GM12891 (cell line): ENCODE data around the gene IGFL4. TPM values are rescaled to one million over a fixed set of nuclear protein-coding genes. Genes with fewer than 3 reads are reported as not detected.

ENCODE experiments used
- DNase-seq: peaks from one replicate; pipeline ENCODE4 v3.0.0; 2011; ENCODE audit warnings: low spot score; ENCODE audit not compliant: insufficient read length
- FAIRE-seq: peaks from 2 replicates; lab custom pipeline; 2011; peaks lifted over from hg19 to GRCh38; lab: Jason Lieb, UNC
- PAX5 ChIP-seq: IDR thresholded peaks from 2 replicates; pipeline ENCODE4 v1.6.1; 2011; ENCODE audit warnings: low read length, moderate library complexity, mild to moderate bottlenecking; ENCODE audit not compliant: insufficient read depth, severe bottlenecking
- POLR2A ChIP-seq: IDR thresholded peaks from 2 replicates; pipeline ENCODE4 v1.6.1; 2011; ENCODE audit warnings: low read depth, low read length, control low read depth
- POLR2AphosphoS5 ChIP-seq: IDR thresholded peaks from 2 replicates; pipeline ENCODE4 v1.6.1; 2011; ENCODE audit warnings: low read depth, low read length, control low read depth
- POU2F2 ChIP-seq: IDR thresholded peaks from 2 replicates; pipeline ENCODE4 v1.6.1; 2011; ENCODE audit warnings: low read depth, mild to moderate bottlenecking, control low read depth, low read length, moderate library complexity
- SPI1 ChIP-seq: IDR thresholded peaks from 2 replicates; pipeline ENCODE4 v1.6.1; 2011; ENCODE audit warnings: low read depth, low read length, control low read depth
- TAF1 ChIP-seq: IDR thresholded peaks from 2 replicates; pipeline ENCODE4 v1.6.1; 2011; ENCODE audit warnings: low read depth, low read length, control low read depth
- polyA plus RNA-seq: library from polyadenylated mRNA; unstranded; fragments of >200 nt; gene quantifications from one replicate; pipeline ENCODE4 v1.2.1, GENCODE V29; 2012; ENCODE audit warnings: low read depth, missing spikeins, inconsistent platforms; ENCODE audit not compliant: missing spikeins

Gene IGFL4
- not detected for polyA plus RNA-seq

DNA sequence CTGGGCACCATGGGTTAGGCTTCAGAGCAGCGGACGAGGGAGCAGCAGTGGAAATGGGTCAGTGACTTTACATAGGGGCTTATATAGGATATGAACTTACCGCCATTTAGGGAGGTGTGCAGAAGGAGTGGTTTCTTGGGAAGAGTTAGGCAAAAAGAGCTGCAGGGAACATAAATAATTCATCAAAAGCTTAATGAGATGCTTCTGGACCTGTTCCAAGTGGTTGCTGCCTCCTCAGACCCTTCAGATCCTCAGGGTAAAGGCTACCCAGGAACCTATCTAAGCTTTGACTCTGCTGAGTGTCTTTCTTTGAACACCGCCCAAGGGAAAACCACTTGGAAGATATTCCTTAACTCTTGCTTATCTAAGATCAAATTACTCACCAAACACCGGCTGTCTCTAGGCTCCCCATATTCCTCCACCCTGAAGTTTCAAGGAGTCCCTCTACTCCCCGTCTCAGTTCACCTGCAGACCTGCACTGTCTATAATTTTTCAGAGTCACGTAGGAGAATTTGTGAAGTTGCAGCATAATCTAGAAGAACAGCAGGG, at the start of gene IGFL4:
Gene IGFL4, minus strand, starts transcription at position 51 of the 549 bp plus-strand sequence. Its CDS starts 40 bp downstream, at position 11.
- DNase-seq, result no peak
- no peak for FAIRE-seq
- no peak for TF ChIP-seq PAX5
- TF ChIP-seq POLR2AphosphoS5, result no peak
- no peak for TF ChIP-seq POU2F2
- TF ChIP-seq TAF1, result no peak
- TF ChIP-seq SPI1, result no peak
- TF ChIP-seq POLR2A, result no peak

- DNase-seq (no peak), FAIRE-seq (no peak)
- TF ChIP-seq POLR2A (no peak), TAF1 (no peak), POU2F2 (no peak), SPI1 (no peak), POLR2AphosphoS5 (no peak), PAX5 (no peak)
These were observed 49.6 kb upstream of the IGFL4 start for GRCh38 chr19:46090444-46090843.

GRCh38 chr19:46089432-46089831, 48.6 kb upstream of the IGFL4 start:
- FAIRE-seq (no peak), DNase-seq (no peak)
- TF ChIP-seq SPI1 (no peak), PAX5 (no peak), POLR2A (no peak), TAF1 (no peak), POLR2AphosphoS5 (no peak), POU2F2 (no peak)

- TF ChIP-seq SPI1 (no peak), TAF1 (no peak), POLR2AphosphoS5 (no peak), POU2F2 (no peak), POLR2A (no peak), PAX5 (no peak)
- DNase-seq (no peak), FAIRE-seq (no peak)
These were observed 47.3 kb upstream of the IGFL4 start for GRCh38 chr19:46088101-46088500.

DNA sequence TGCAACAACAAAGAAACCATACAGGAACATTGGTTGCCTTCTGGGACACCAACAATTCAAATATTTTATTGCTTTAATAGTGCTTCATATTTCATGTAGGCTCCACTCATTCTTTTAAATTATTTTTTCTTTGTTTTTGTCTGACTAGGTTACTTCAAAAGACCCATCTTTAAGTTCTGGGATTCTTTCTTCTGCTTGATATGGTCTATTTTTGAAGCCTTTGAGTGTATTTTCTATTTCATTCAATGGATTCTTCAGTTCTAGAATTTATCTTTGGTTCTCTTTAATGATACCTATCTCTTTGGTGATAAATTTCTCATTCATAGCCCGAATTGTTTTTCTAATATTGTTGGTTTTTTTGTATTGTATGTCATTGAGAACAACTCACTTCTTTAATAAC, 45.1 kb upstream of the IGFL4 start:
- no peak for FAIRE-seq
- no peak for DNase-seq
- TF ChIP-seq POLR2AphosphoS5 (no peak), TAF1 (no peak), POLR2A (no peak), SPI1 (no peak), POU2F2 (no peak), PAX5 (no peak)

- TF ChIP-seq PAX5 (no peak), SPI1 (no peak), POU2F2 (no peak)
- DNase-seq, result no peak
- no peak for FAIRE-seq
These were observed 41.9 kb upstream of the IGFL4 start for GRCh38 chr19:46082728-46083050.

DNA sequence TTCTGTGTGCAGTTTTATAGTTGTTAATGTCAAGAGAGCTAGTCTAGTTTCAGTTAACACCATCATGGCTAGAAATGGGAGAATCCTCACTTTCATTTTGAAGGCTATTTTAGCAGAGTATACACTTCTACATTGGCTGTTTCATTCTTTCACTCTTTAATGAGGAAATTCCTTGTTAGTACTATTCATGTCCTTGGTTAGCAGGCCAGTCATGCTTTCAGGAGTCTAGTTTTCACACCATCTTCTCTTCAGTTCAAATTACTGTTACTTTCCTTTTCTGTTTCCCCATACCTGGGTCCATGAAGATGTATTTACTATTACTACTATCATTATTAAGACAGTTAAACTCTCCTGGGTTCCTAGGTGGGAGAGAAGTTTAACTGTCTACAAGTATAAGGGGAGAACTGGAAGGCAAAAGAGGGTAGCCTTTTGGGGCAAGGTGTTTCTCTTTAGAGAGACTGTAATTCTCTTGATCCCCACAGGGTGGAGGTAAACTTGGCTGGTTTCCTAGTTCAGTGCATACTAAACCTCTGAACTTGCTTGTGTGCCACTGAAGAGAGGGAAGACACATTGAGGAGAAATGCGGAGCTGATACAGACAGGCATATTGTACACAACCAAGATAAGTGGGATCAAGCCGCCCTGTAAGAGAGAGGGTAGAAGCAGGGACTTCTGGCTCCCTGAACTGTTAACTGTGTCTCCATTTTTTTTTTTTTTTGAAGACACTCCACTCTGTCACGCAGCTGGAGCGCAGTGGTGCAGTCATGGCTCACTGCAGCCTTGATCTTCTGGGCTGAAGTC, 41.3 kb upstream of the IGFL4 start:
- DNase-seq (peak; percentile 28), FAIRE-seq (peak; percentile 84)
- TF ChIP-seq TAF1 (no peak), POLR2AphosphoS5 (no peak), PAX5 (no peak), POU2F2 (no peak), POLR2A (no peak), SPI1 (no peak)

GRCh38 chr19:46080561-46080960, 39.8 kb upstream of the IGFL4 start:
- TF ChIP-seq SPI1 (no peak), TAF1 (no peak), POU2F2 (no peak), PAX5 (no peak), POLR2A (no peak), POLR2AphosphoS5 (no peak)
- FAIRE-seq, result no peak
- DNase-seq, result no peak

DNA sequence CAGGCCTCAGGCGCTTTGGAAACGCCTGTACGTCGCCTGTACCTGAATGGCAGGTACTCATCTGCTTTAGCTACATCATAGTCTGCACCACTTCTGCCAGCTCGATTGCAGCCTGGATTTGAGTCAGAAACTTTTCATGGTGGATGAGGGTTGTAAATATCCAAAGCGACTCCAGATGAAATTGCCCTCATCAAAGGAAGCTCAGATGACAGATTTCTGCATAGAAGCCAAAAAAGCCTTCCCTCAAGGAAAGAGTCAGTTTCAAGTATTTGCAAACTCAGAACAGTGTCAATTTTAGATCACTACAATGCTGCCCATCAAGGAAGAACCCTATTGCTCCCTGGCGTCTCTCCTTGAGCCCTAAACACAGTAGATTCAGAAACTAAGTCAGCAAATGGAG, 38.8 kb upstream of the IGFL4 start:
- DNase-seq (no peak), FAIRE-seq (no peak)
- TF ChIP-seq POLR2AphosphoS5 (no peak), TAF1 (no peak), PAX5 (no peak), POLR2A (no peak), POU2F2 (no peak), SPI1 (no peak)

DNA sequence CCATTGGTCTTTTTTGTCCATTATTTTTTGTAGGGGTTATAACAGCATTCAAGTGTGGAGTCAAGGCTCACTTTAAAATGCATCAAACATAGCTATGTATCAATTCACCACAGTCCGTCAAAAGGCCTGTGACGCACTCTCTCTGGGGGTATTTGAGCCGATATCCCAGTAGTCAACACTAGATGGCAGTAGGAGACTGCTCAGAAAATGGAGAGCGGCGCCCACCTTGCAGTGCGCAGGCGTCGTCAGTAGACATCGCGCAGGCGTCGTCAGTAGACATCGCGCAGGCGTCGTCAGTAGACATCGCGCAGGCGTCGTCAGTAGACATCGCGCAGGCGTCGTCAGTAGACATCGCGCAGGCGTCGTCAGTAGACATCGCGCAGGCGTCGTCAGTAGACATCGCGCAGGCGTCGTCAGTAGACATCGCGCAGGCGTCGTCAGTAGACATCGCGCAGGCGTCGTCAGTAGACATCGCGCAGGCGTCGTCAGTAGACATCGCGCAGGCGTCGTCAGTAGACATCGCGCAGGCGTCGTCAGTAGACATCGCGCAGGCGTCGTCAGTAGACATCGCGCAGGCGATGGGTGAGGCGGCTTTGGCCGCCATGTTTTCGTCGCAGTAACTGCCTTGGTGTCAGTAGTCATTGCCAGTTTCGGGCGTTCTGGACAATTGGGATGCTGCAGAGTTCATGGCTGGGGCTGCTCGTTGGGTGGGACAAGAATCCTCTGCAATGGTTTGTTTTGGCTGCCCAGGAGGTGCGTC, 38.0 kb upstream of the IGFL4 start:
- FAIRE-seq, result peak; percentile 16
- peak; percentile 32 for DNase-seq
